ENCODE results near the gene TENM4.

The TENM4 gene

GRCh38 chr11:78818201-78818600 lies 622.6 kb downstream of the TENM4 start:
- TF ChIP-seq CTCF (IDR thresholded peaks at IDR 0.05; ENCODE audit: low read depth, low read length, missing control alignments), result no peak
- DNase-seq (ENCODE audit: low read depth), result no peak
- H3K4me3 ChIP-seq (ENCODE audit: low read depth, low read length), result no peak overlapping the region

- H3K4me3 ChIP-seq (ENCODE audit: low read depth, low read length), result no peak overlapping the region
- DNase-seq (ENCODE audit: low read depth), result no peak
- TF ChIP-seq CTCF (IDR thresholded peaks at IDR 0.05; ENCODE audit: low read depth, low read length, missing control alignments), result no peak
Observed at GRCh38 chr11:78815831-78816230, 625.0 kb downstream of the TENM4 start.

- no peak overlapping the region for H3K4me3 ChIP-seq (ENCODE audit: low read depth, low read length)
- DNase-seq (ENCODE audit: low read depth), result no peak
- TF ChIP-seq CTCF (IDR thresholded peaks at IDR 0.05; ENCODE audit: low read depth, low read length, missing control alignments), result no peak
Observed at GRCh38 chr11:78812513-78813293, 628.1 kb downstream of the TENM4 start.

- DNase-seq (ENCODE audit: low read depth), result no peak
- no peak for TF ChIP-seq CTCF (IDR thresholded peaks at IDR 0.05; ENCODE audit: low read depth, low read length, missing control alignments)
- no peak overlapping the region for H3K4me3 ChIP-seq (ENCODE audit: low read depth, low read length)
Observed at GRCh38 chr11:78810559-78811009, 630.2 kb downstream of the TENM4 start.

- no peak for DNase-seq (ENCODE audit: low read depth)
- no peak overlapping the region for H3K4me3 ChIP-seq (ENCODE audit: low read depth, low read length)
- no peak for TF ChIP-seq CTCF (IDR thresholded peaks at IDR 0.05; ENCODE audit: low read depth, low read length, missing control alignments)
Observed at GRCh38 chr11:78809931-78810541, 630.8 kb downstream of the TENM4 start.

GRCh38 chr11:78808923-78809322 lies 631.9 kb downstream of the TENM4 start:
- H3K4me3 ChIP-seq (ENCODE audit: low read depth, low read length), result no peak overlapping the region
- no peak for DNase-seq (ENCODE audit: low read depth)
- no peak for TF ChIP-seq CTCF (IDR thresholded peaks at IDR 0.05; ENCODE audit: low read depth, low read length, missing control alignments)
